ENCODE results near the gene ABTB2.

DNA sequence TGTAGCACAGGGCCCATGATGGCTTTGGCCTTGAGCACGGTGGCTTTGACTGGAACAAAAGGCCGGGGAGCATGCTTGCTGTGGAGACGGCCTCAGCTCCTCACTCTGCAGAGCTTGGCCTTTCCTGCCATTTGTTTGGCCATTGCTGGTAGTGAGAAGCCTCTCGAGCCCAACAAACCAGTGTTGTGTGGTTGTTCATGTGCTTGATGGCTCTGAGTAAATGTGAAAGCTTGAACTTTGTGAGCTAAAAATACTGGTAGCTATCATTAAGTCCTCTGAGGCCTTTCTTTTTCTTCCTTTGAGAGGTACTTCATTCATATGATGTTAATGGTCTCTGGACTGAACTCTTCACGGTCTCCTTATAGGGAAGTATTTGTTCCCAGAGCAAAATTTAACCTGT lies 212.7 kb downstream of the ABTB2 start:
- TF ChIP-seq, protein P1, sequence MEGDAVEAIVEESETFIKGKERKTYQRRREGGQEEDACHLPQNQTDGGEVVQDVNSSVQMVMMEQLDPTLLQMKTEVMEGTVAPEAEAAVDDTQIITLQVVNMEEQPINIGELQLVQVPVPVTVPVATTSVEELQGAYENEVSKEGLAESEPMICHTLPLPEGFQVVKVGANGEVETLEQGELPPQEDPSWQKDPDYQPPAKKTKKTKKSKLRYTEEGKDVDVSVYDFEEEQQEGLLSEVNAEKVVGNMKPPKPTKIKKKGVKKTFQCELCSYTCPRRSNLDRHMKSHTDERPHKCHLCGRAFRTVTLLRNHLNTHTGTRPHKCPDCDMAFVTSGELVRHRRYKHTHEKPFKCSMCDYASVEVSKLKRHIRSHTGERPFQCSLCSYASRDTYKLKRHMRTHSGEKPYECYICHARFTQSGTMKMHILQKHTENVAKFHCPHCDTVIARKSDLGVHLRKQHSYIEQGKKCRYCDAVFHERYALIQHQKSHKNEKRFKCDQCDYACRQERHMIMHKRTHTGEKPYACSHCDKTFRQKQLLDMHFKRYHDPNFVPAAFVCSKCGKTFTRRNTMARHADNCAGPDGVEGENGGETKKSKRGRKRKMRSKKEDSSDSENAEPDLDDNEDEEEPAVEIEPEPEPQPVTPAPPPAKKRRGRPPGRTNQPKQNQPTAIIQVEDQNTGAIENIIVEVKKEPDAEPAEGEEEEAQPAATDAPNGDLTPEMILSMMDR (IDR thresholded peaks at IDR 0.05) = no peak
- no peak for TF ChIP-seq POLR2A (IDR thresholded peaks at IDR 0.05)
- no peak for TF ChIP-seq POLR2AphosphoS5 (IDR thresholded peaks at IDR 0.05)
- TF ChIP-seq EP300 (IDR thresholded peaks at IDR 0.05) = no peak
